ENCODE measurements around the gene DCHS1. TPM values are rescaled to one million over a fixed set of nuclear protein-coding genes. Genes with fewer than 3 reads are reported as not detected.

The DCHS1 gene
- total RNA-seq, 1 experiment from 2014 or later: 14.2 TPM

- ChIA-PET CTCF (interaction anchor here (0.7 to 1.1 kb wide), 2 partner anchors 13 to 307 kb away, joined by 3 read pairs; partner anchors contain the start of gene MRPL17), POLR2A (no interaction called here)
- TF ChIP-seq, protein P1, sequence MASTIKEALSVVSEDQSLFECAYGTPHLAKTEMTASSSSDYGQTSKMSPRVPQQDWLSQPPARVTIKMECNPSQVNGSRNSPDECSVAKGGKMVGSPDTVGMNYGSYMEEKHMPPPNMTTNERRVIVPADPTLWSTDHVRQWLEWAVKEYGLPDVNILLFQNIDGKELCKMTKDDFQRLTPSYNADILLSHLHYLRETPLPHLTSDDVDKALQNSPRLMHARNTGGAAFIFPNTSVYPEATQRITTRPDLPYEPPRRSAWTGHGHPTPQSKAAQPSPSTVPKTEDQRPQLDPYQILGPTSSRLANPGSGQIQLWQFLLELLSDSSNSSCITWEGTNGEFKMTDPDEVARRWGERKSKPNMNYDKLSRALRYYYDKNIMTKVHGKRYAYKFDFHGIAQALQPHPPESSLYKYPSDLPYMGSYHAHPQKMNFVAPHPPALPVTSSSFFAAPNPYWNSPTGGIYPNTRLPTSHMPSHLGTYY (CRISPR knock-in tag; IDR thresholded peaks at IDR 0.05): no peak
- TF ChIP-seq, protein P2, sequence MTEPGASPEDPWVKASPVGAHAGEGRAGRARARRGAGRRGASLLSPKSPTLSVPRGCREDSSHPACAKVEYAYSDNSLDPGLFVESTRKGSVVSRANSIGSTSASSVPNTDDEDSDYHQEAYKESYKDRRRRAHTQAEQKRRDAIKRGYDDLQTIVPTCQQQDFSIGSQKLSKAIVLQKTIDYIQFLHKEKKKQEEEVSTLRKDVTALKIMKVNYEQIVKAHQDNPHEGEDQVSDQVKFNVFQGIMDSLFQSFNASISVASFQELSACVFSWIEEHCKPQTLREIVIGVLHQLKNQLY (CRISPR knock-in tag; IDR thresholded peaks at IDR 0.05): no peak
- TF ChIP-seq, protein P3, sequence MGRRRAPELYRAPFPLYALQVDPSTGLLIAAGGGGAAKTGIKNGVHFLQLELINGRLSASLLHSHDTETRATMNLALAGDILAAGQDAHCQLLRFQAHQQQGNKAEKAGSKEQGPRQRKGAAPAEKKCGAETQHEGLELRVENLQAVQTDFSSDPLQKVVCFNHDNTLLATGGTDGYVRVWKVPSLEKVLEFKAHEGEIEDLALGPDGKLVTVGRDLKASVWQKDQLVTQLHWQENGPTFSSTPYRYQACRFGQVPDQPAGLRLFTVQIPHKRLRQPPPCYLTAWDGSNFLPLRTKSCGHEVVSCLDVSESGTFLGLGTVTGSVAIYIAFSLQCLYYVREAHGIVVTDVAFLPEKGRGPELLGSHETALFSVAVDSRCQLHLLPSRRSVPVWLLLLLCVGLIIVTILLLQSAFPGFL (CRISPR knock-in tag; IDR thresholded peaks at IDR 0.05; ENCODE audit: borderline replicate concordance): no peak
- no peak for TF ChIP-seq STAT6 (CRISPR knock-in tag; conservative IDR thresholded peaks at IDR 0.05; ENCODE audit: low read depth)
- TF ChIP-seq RORB (CRISPR knock-in tag; IDR thresholded peaks at IDR 0.05): no peak
- no peak for TF ChIP-seq CTCF (IDR thresholded peaks at IDR 0.05)
- TF ChIP-seq ETV6 (CRISPR knock-in tag; IDR thresholded peaks at IDR 0.05): no peak
- TF ChIP-seq CREM (CRISPR knock-in tag; IDR thresholded peaks at IDR 0.05): no peak
- TF ChIP-seq, protein P4, sequence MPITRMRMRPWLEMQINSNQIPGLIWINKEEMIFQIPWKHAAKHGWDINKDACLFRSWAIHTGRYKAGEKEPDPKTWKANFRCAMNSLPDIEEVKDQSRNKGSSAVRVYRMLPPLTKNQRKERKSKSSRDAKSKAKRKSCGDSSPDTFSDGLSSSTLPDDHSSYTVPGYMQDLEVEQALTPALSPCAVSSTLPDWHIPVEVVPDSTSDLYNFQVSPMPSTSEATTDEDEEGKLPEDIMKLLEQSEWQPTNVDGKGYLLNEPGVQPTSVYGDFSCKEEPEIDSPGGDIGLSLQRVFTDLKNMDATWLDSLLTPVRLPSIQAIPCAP (CRISPR knock-in tag; IDR thresholded peaks at IDR 0.05): no peak
- no peak for TF ChIP-seq GABPB1 (CRISPR knock-in tag; IDR thresholded peaks at IDR 0.05)
- no peak for TF ChIP-seq ZBTB43 (CRISPR knock-in tag; IDR thresholded peaks at IDR 0.05)
- TF ChIP-seq GTF2I (CRISPR knock-in tag; conservative IDR thresholded peaks at IDR 0.05): no peak
- H3K27ac Mint-ChIP-seq: no peak overlapping the region
- no peak for ATAC-seq
- no peaks in the 10 kb centered on the region for H3K36me3 Mint-ChIP-seq
- H3K4me3 Mint-ChIP-seq: no peak overlapping the region
- no peaks in the 10 kb centered on the region for H3K9me3 Mint-ChIP-seq
- no peaks in the 10 kb centered on the region; the same call in 1 of the 2 replicates for H3K27me3 Mint-ChIP-seq (ENCODE audit: low read depth)
- H3K4me1 Mint-ChIP-seq: no peaks in the 10 kb centered on the region
- DNase-seq (ENCODE audit: low spot score): no peak
These were observed 14.7 kb upstream of the DCHS1 start for GRCh38 chr11:6670202-6670830.

- no peaks in the 10 kb centered on the region for H3K4me1 Mint-ChIP-seq
- H3K27me3 Mint-ChIP-seq (ENCODE audit: low read depth): peaks cover 2% of the 10 kb centered on the region; the same call in 1 of the 2 replicates
- DNase-seq (ENCODE audit: low spot score): no peak
- ChIA-PET CTCF (interaction anchor here (0.6 to 3.0 kb wide), 30 partner anchors 9 to 409 kb away, joined by 3 to 17 read pairs (median 4); partner anchors contain the start of genes DCHS1, MRPL17, TAF10 and TPP1), POLR2A (interaction anchor here (0.6 kb wide), 1 partner anchor 284 kb away, joined by 5 read pairs; no protein-coding TSS in a partner anchor)
- TF ChIP-seq CTCF (IDR thresholded peaks at IDR 0.05): peak; percentile 64
- TF ChIP-seq, protein P5, sequence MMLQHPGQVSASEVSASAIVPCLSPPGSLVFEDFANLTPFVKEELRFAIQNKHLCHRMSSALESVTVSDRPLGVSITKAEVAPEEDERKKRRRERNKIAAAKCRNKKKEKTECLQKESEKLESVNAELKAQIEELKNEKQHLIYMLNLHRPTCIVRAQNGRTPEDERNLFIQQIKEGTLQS (CRISPR knock-in tag; conservative IDR thresholded peaks at IDR 0.05): no peak
- no peaks in the 10 kb centered on the region for H3K36me3 Mint-ChIP-seq
- ATAC-seq: peak; percentile 96
- no peaks in the 10 kb centered on the region for H3K9me3 Mint-ChIP-seq
- no peak overlapping the region for H3K4me3 Mint-ChIP-seq
- H3K27ac Mint-ChIP-seq: no peak overlapping the region
These were observed 12.2 kb upstream of the DCHS1 start for GRCh38 chr11:6667733-6668374.
